ENCODE data around the gene CCND1. TPM values are rescaled to one million over a fixed set of nuclear protein-coding genes. Genes with fewer than 3 reads are reported as not detected.

Gene CCND1
- total RNA-seq, 1 donor from 2014 or later, result 283 TPM

- DNase-seq, result peak; percentile 56
- no peak for TF ChIP-seq CTCF (IDR thresholded peaks at IDR 0.05)
- intact Hi-C loops (cut with DNase I), result loop anchor here (5.0 kb wide), 1 partner anchor 545 kb away; no protein-coding TSS in a partner anchor
Measured at GRCh38 chr11:69647390-69647748, 6.4 kb downstream of the CCND1 start.

GRCh38 chr11:69647761-69648497 is 7.0 kb downstream of the CCND1 start:
- no peak overlapping the region for H3K27ac ChIP-seq
- H3K4me1 ChIP-seq, result peaks cover 15% of the 10 kb centered on the region
- TF ChIP-seq CTCF (IDR thresholded peaks at IDR 0.05), result no peak
- peak; percentile 59 for DNase-seq
- H3K36me3 ChIP-seq, result peaks cover 64% of the 10 kb centered on the region
- H3K27me3 ChIP-seq, result no peaks in the 10 kb centered on the region
- ATAC-seq, result no peak
- H3K9me3 ChIP-seq, result no peaks in the 10 kb centered on the region
- H3K4me3 ChIP-seq, result no peak overlapping the region
- intact Hi-C loops (cut with DNase I), result loop anchor here (5.0 kb wide), 1 partner anchor 546 kb away; no protein-coding TSS in a partner anchor

More at GRCh38 chr11:69647390-69647748, 6.4 kb downstream of the CCND1 start:
- Histone ChIP-seq H3K27ac (no peak overlapping the region), H3K4me1 (peaks cover 15% of the 10 kb centered on the region), H3K9me3 (no peaks in the 10 kb centered on the region), H3K36me3 (peaks cover 60% of the 10 kb centered on the region), H3K27me3 (no peaks in the 10 kb centered on the region), H3K4me3 (no peak overlapping the region)
- ATAC-seq, result no peak

- H3K4me3 ChIP-seq, result no peak overlapping the region
- H3K36me3 ChIP-seq, result peaks cover 71% of the 10 kb centered on the region
- no peak for TF ChIP-seq CTCF (IDR thresholded peaks at IDR 0.05)
- no peak for ATAC-seq
- intact Hi-C loops (cut with DNase I), result loop anchor here (5.0 kb wide), 1 partner anchor 547 kb away; no protein-coding TSS in a partner anchor
- H3K27ac ChIP-seq, result no peak overlapping the region
- peak; percentile 63 for DNase-seq
- peaks cover 10% of the 10 kb centered on the region for H3K4me1 ChIP-seq
- H3K9me3 ChIP-seq, result no peaks in the 10 kb centered on the region
- no peaks in the 10 kb centered on the region for H3K27me3 ChIP-seq
Measured at GRCh38 chr11:69648679-69649575, 8.0 kb downstream of the CCND1 start.

GRCh38 chr11:69649576-69649900 is 8.6 kb downstream of the CCND1 start:
- ATAC-seq (no peak), DNase-seq (no peak)
- Histone ChIP-seq H3K27me3 (no peaks in the 10 kb centered on the region), H3K4me3 (no peak overlapping the region), H3K4me1 (peaks cover 4% of the 10 kb centered on the region), H3K27ac (no peak overlapping the region), H3K9me3 (no peaks in the 10 kb centered on the region), H3K36me3 (peaks cover 73% of the 10 kb centered on the region)
- no peak for TF ChIP-seq CTCF (IDR thresholded peaks at IDR 0.05)
- intact Hi-C loops (cut with DNase I), result loop anchor here (5.0 kb wide), 1 partner anchor 547 kb away; no protein-coding TSS in a partner anchor

- H3K4me3 ChIP-seq, result no peak overlapping the region
- H3K4me1 ChIP-seq, result no peaks in the 10 kb centered on the region
- DNase-seq (no peak), ATAC-seq (peak; percentile 14)
- H3K27me3 ChIP-seq, result no peaks in the 10 kb centered on the region
- H3K27ac ChIP-seq, result no peak overlapping the region
- intact Hi-C loops (cut with DNase I), result no loop called here
- no peak for TF ChIP-seq CTCF (IDR thresholded peaks at IDR 0.05)
- H3K9me3 ChIP-seq, result no peaks in the 10 kb centered on the region
- H3K36me3 ChIP-seq, result peaks cover 66% of the 10 kb centered on the region
Measured at GRCh38 chr11:69650081-69650831, 9.3 kb downstream of the CCND1 start.

Data from upper lobe of right lung (tissue), 1 donor.